Mesenchymal stem cell (in vitro differentiated cells and primary cell): ENCODE results near the gene FOXE1.

Experiments used
- DNase-seq: peaks from one replicate; pipeline ENCODE4 v3.0.0-alpha.2; 2013
- H2AFZ ChIP-seq: one replicate; pipeline ENCODE4 v1.6.1; 2013; ENCODE audit warnings: low read depth, mild to moderate bottlenecking, control low read depth, inconsistent platforms, low read length, moderate library complexity
- H2AK5ac ChIP-seq: 2 replicates; pipeline ENCODE4 v1.6.1; 2013; ENCODE audit warnings: low read length, moderate library complexity, mild to moderate bottlenecking, inconsistent platforms; ENCODE audit not compliant: severe bottlenecking
- H2BK120ac ChIP-seq: one replicate; pipeline ENCODE4 v1.6.1; 2013; ENCODE audit warnings: low read depth, mild to moderate bottlenecking, inconsistent platforms, low read length, moderate library complexity
- H2BK12ac ChIP-seq, 2 experiments: one replicate each; pipeline ENCODE4 v1.6.1; 2013; ENCODE audit warnings: inconsistent platforms in 2 of 2, low read length in 2 of 2, mild to moderate bottlenecking in 2 of 2, moderate library complexity in 2 of 2, control low read depth in 1 of 2
- H2BK15ac ChIP-seq: one replicate; pipeline ENCODE4 v1.6.1; 2013; ENCODE audit warnings: mild to moderate bottlenecking, low read depth, inconsistent platforms; ENCODE audit not compliant: poor library complexity, severe bottlenecking
- H2BK5ac ChIP-seq: 2 replicates; pipeline ENCODE4 v1.6.1; 2013; ENCODE audit warnings: low read depth, mild to moderate bottlenecking, low read length, control low read depth, inconsistent platforms; ENCODE audit not compliant: poor library complexity, severe bottlenecking
- H3K14ac ChIP-seq, 2 experiments: one replicate each; pipeline ENCODE4 v1.6.1; 2013; ENCODE audit warnings: inconsistent platforms in 2 of 2, low read length in 2 of 2, control low read depth in 1 of 2, mild to moderate bottlenecking in 1 of 2, moderate library complexity in 1 of 2
- H3K18ac ChIP-seq, 2 experiments: one replicate each; pipeline ENCODE4 v1.6.1; 2013; ENCODE audit warnings: inconsistent platforms in 2 of 2, low read length in 2 of 2, control low read depth in 1 of 2, low read depth in 1 of 2, mild to moderate bottlenecking in 1 of 2
- H3K23ac ChIP-seq, 2 experiments: one replicate each; pipeline ENCODE4 v1.6.1; 2013; ENCODE audit warnings: inconsistent platforms in 2 of 2, low read length in 2 of 2, mild to moderate bottlenecking in 2 of 2, moderate library complexity in 2 of 2, control low read depth in 1 of 2
- H3K27ac ChIP-seq: 2 replicates; pipeline ENCODE4 v1.5.1; 2013; ENCODE audit warnings: mild to moderate bottlenecking, moderate library complexity, low read length, control low read depth, inconsistent platforms; ENCODE audit not compliant: poor library complexity, severe bottlenecking
- H3K27me3 ChIP-seq, 2 experiments: 2 replicates each; pipeline versions ENCODE4 v1.6.1 to v1.7.0; 2013; ENCODE audit warnings: low read length in 2 of 2, mild to moderate bottlenecking in 2 of 2, moderate library complexity in 2 of 2, control low read depth in 1 of 2, inconsistent platforms in 1 of 2; ENCODE audit not compliant: control insufficient read depth in 1 of 2, insufficient read depth in 1 of 2
- H3K36me3 ChIP-seq, 2 experiments: 2 replicates each; pipeline versions ENCODE4 v1.6.1 to v1.7.0; 2013; ENCODE audit warnings: low read length in 2 of 2, control low read depth in 1 of 2, inconsistent platforms in 1 of 2, low read depth in 1 of 2, mild to moderate bottlenecking in 1 of 2; ENCODE audit not compliant: insufficient read depth in 2 of 2, control insufficient read depth in 1 of 2
- H3K4ac ChIP-seq, 2 experiments: one replicate each; pipeline ENCODE4 v1.6.1; 2013; ENCODE audit warnings: inconsistent platforms in 2 of 2, low read length in 2 of 2, mild to moderate bottlenecking in 2 of 2, moderate library complexity in 2 of 2, control low read depth in 1 of 2, low read depth in 1 of 2
- H3K4me1 ChIP-seq: 2 replicates; pipeline ENCODE4 v1.6.1; 2013; ENCODE audit warnings: low read depth, low read length, control low read depth; ENCODE audit not compliant: control insufficient read depth, insufficient read depth
- H3K4me2 ChIP-seq: 2 replicates; pipeline ENCODE4 v1.6.1; 2013; ENCODE audit warnings: low read length, mild to moderate bottlenecking, inconsistent platforms; ENCODE audit not compliant: poor library complexity, severe bottlenecking
- H3K4me3 ChIP-seq, 2 experiments: 2 replicates each; pipeline versions ENCODE4 v1.5.1 to v1.7.0; 2013; ENCODE audit warnings: low read length in 2 of 2, mild to moderate bottlenecking in 2 of 2, control low read depth in 1 of 2, low read depth in 1 of 2; ENCODE audit not compliant: insufficient read depth in 1 of 2
- H3K79me1 ChIP-seq: replicated peaks from 2 replicates; pipeline ENCODE4 v1.6.1; 2013; ENCODE audit warnings: mild to moderate bottlenecking, control low read depth, low read length, inconsistent platforms; ENCODE audit not compliant: poor library complexity, severe bottlenecking
- H3K9ac ChIP-seq: 2 replicates; pipeline ENCODE4 v1.7.0; 2013; ENCODE audit warnings: mild to moderate bottlenecking, low read length, moderate library complexity
- H3K9me3 ChIP-seq: 2 replicates; pipeline ENCODE4 v1.7.0; 2013; ENCODE audit warnings: mild to moderate bottlenecking, low read length; ENCODE audit not compliant: control insufficient read depth
- H4K8ac ChIP-seq: one replicate; pipeline ENCODE4 v1.6.1; 2013; ENCODE audit warnings: inconsistent platforms, mild to moderate bottlenecking, low read length, moderate library complexity
- H4K91ac ChIP-seq: one replicate; pipeline ENCODE4 v1.6.1; 2013; ENCODE audit warnings: mild to moderate bottlenecking, low read length, inconsistent platforms
- WGBS: methylation state at CpG from one replicate; pipeline ENCODE4 v1.1.7; 2013; ENCODE audit warnings: mixed read lengths; 5-methylcytosine and 5-hydroxymethylcytosine counted together

The FOXE1 gene

GRCh38 chr9:97857606-97858392, 4.8 kb downstream of the FOXE1 start:
- H3K27me3 ChIP-seq, result peaks cover 83 to 91% of the 10 kb centered on the region in 2 experiments
- H3K4ac ChIP-seq, result no peak overlapping the region
- no peak overlapping the region for H3K14ac ChIP-seq
- no peak overlapping the region for H3K27ac ChIP-seq
- no peaks in the 10 kb centered on the region for H3K79me1 ChIP-seq
- peak overlapping the region; percentile 18 for H3K4me2 ChIP-seq
- H2AFZ ChIP-seq, result no peak overlapping the region
- no peak overlapping the region for H2BK12ac ChIP-seq
- H3K23ac ChIP-seq, result peak overlapping the region in 1 of 2 experiments; percentile 81
- H3K9me3 ChIP-seq, result peaks cover 7% of the 10 kb centered on the region
- H3K18ac ChIP-seq, result no peak overlapping the region
- no peak overlapping the region for H2BK120ac ChIP-seq
- H2BK15ac ChIP-seq, result no peak overlapping the region
- H2BK5ac ChIP-seq, result no peak overlapping the region
- peak overlapping the region in 1 of 2 experiments; percentile 41 for H3K4me3 ChIP-seq
- H4K91ac ChIP-seq, result no peak overlapping the region
- WGBS, result 3% methylated on average over 54 of the region's 54 CpGs
- peaks cover 0 to 3% of the 10 kb centered on the region in 2 experiments for H3K36me3 ChIP-seq
- H2AK5ac ChIP-seq, result no peak overlapping the region
- H3K9ac ChIP-seq, result no peak overlapping the region
- H4K8ac ChIP-seq, result no peak overlapping the region
- DNase-seq, result no peak
- peaks cover 21% of the 10 kb centered on the region for H3K4me1 ChIP-seq

DNA sequence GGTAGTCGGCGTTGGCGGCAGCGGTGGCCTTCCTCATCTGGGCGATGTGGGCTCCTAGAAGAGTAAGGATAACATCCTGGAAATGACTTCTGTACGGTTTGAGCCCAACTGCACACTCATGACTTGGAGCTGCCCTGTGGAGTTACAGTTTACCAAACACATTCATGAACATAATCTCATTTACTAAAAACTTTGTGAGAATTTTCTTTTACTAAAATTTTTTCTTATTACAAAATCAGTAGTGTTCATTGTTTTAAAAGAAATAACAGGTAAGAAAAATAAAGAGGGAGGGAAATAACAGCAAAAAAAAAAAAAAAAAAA, 5.3 kb downstream of the FOXE1 start:
- H3K36me3 ChIP-seq, result peaks cover 0 to 3% of the 10 kb centered on the region in 2 experiments
- H2BK12ac ChIP-seq, result no peak overlapping the region
- peak overlapping the region in 1 of 2 experiments; percentile 41 for H3K4me3 ChIP-seq
- peaks cover 85 to 93% of the 10 kb centered on the region in 2 experiments for H3K27me3 ChIP-seq
- no peak overlapping the region for H4K91ac ChIP-seq
- peak overlapping the region in 1 of 2 experiments; percentile 81 for H3K23ac ChIP-seq
- no peak overlapping the region for H3K27ac ChIP-seq
- H2AK5ac ChIP-seq, result no peak overlapping the region
- H2BK120ac ChIP-seq, result no peak overlapping the region
- H3K9me3 ChIP-seq, result peaks cover 7% of the 10 kb centered on the region
- H2AFZ ChIP-seq, result no peak overlapping the region
- no peak overlapping the region for H3K18ac ChIP-seq
- peaks cover 16% of the 10 kb centered on the region for H3K4me1 ChIP-seq
- no peaks in the 10 kb centered on the region for H3K79me1 ChIP-seq
- H3K4me2 ChIP-seq, result peak overlapping the region; percentile 18
- H2BK15ac ChIP-seq, result no peak overlapping the region
- no peak overlapping the region for H3K4ac ChIP-seq
- H3K14ac ChIP-seq, result no peak overlapping the region
- H4K8ac ChIP-seq, result no peak overlapping the region
- no peak for DNase-seq
- WGBS, result 4% methylated on average over 3 of the region's 6 CpGs
- no peak overlapping the region for H3K9ac ChIP-seq
- H2BK5ac ChIP-seq, result no peak overlapping the region

DNA sequence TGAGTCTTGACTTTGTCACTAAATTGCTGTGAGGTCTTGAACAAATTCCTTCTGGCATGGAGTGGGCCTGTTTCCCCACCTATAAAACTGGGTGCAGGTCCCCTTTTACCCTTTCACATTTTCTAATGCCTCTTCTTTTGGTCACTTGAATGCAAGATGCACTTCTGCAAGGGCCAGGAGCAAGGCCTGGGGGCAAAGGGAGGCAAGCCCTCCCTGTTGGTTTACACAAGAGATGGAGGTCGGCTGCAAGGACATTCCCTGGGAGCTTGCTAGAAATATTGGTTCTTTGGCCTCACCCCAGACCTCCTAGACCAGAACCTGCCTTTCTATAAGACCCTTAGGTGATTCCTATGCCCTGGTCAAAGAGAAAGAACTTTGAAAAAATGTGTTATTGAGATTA, 5.8 kb downstream of the FOXE1 start:
- Histone ChIP-seq H3K36me3 (peaks cover 0 to 3% of the 10 kb centered on the region in 2 experiments), H4K8ac (no peak overlapping the region), H2BK5ac (no peak overlapping the region), H3K4me1 (peaks cover 11% of the 10 kb centered on the region), H3K4me3 (no peak overlapping the region), H2BK12ac (no peak overlapping the region), H3K9me3 (peaks cover 10% of the 10 kb centered on the region), H4K91ac (no peak overlapping the region), H2BK120ac (no peak overlapping the region), H3K23ac (no peak overlapping the region), H3K14ac (no peak overlapping the region), H3K27me3 (peaks cover 86 to 94% of the 10 kb centered on the region in 2 experiments), H3K18ac (no peak overlapping the region), H3K79me1 (no peaks in the 10 kb centered on the region), H3K27ac (no peak overlapping the region), H3K4me2 (no peak overlapping the region), H3K4ac (no peak overlapping the region), H2AFZ (no peak overlapping the region), H3K9ac (no peak overlapping the region), H2BK15ac (no peak overlapping the region), H2AK5ac (no peak overlapping the region)
- no peak for DNase-seq
- 17% methylated on average over 1 of the region's 1 CpG for WGBS

GRCh38 chr9:97859346-97859745, 6.3 kb downstream of the FOXE1 start:
- DNase-seq, result no peak
- peaks cover 8% of the 10 kb centered on the region for H3K4me1 ChIP-seq
- no peak overlapping the region for H2BK120ac ChIP-seq
- peaks cover 0 to 3% of the 10 kb centered on the region in 2 experiments for H3K36me3 ChIP-seq
- no peak overlapping the region for H3K4me2 ChIP-seq
- no peak overlapping the region for H3K18ac ChIP-seq
- WGBS, result 0% methylated on average over 2 of the region's 2 CpGs
- H4K91ac ChIP-seq, result no peak overlapping the region
- peaks cover 12% of the 10 kb centered on the region for H3K9me3 ChIP-seq
- H2AK5ac ChIP-seq, result no peak overlapping the region
- H3K27ac ChIP-seq, result no peak overlapping the region
- peaks cover 88 to 97% of the 10 kb centered on the region in 2 experiments for H3K27me3 ChIP-seq
- no peak overlapping the region for H3K4ac ChIP-seq
- no peak overlapping the region for H3K9ac ChIP-seq
- no peak overlapping the region for H3K4me3 ChIP-seq
- no peak overlapping the region for H3K14ac ChIP-seq
- H2BK15ac ChIP-seq, result no peak overlapping the region
- no peaks in the 10 kb centered on the region for H3K79me1 ChIP-seq
- no peak overlapping the region for H2BK12ac ChIP-seq
- no peak overlapping the region for H3K23ac ChIP-seq
- no peak overlapping the region for H4K8ac ChIP-seq
- H2AFZ ChIP-seq, result no peak overlapping the region
- H2BK5ac ChIP-seq, result no peak overlapping the region
